ENCODE measurements around the gene RAD23B.

The RAD23B gene

GRCh38 chr9:107338911-107339659 is 56.0 kb downstream of the RAD23B start:
- no peak overlapping the region for H3K4me3 ChIP-seq (ENCODE audit: low read length)
- TF ChIP-seq, protein P1, sequence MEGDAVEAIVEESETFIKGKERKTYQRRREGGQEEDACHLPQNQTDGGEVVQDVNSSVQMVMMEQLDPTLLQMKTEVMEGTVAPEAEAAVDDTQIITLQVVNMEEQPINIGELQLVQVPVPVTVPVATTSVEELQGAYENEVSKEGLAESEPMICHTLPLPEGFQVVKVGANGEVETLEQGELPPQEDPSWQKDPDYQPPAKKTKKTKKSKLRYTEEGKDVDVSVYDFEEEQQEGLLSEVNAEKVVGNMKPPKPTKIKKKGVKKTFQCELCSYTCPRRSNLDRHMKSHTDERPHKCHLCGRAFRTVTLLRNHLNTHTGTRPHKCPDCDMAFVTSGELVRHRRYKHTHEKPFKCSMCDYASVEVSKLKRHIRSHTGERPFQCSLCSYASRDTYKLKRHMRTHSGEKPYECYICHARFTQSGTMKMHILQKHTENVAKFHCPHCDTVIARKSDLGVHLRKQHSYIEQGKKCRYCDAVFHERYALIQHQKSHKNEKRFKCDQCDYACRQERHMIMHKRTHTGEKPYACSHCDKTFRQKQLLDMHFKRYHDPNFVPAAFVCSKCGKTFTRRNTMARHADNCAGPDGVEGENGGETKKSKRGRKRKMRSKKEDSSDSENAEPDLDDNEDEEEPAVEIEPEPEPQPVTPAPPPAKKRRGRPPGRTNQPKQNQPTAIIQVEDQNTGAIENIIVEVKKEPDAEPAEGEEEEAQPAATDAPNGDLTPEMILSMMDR (IDR thresholded peaks at IDR 0.05; ENCODE audit: insufficient read depth, low read depth, low read length, missing control alignments) = no peak
- DNase-seq (ENCODE audit: low read depth) = no peak

DNA sequence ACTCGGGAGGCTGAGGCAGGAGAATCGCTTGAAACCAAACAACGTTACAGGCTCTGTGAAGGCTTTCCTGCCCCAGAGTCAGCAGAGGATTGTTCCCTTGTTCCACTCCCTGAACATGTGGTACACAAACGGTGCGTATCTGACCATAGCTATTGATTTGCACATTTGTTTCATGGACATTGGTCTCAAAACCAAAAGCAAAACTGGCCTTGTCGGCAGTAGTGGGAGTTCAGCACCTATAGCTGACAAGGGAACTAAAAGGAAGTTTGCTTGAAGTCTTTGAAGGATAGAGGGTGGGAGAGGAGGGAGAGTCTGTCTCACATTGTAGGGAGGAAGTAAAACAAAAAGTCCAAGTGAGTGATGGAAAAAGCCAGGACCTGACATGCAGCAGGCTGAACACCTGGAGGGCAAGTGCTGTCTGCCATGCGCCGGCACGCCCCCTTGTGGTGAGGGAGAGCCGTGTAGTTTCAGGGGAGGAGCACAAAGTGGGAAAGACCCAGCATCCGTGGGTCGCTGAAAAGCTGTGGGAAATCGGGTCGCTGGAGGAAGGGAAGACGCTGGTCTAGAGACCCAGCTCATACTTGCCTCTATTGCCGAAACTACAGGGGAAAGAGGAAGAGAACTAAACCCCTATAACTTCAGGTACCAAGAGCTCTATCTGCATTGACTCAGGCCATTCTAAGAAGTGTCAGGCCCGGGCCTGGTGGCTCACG is 58.0 kb downstream of the RAD23B start:
- DNase-seq (ENCODE audit: low read depth) = peak; percentile 89
- TF ChIP-seq, protein P1 (IDR thresholded peaks at IDR 0.05; ENCODE audit: insufficient read depth, low read depth, low read length, missing control alignments) = peak; percentile 97
- no peak overlapping the region for H3K4me3 ChIP-seq (ENCODE audit: low read length)

- no peak for DNase-seq (ENCODE audit: low read depth)
- TF ChIP-seq, protein P1 (IDR thresholded peaks at IDR 0.05; ENCODE audit: insufficient read depth, low read depth, low read length, missing control alignments) = no peak
- no peak overlapping the region for H3K4me3 ChIP-seq (ENCODE audit: low read length)
Measured at GRCh38 chr9:107342476-107343161, 59.5 kb downstream of the RAD23B start.

DNA sequence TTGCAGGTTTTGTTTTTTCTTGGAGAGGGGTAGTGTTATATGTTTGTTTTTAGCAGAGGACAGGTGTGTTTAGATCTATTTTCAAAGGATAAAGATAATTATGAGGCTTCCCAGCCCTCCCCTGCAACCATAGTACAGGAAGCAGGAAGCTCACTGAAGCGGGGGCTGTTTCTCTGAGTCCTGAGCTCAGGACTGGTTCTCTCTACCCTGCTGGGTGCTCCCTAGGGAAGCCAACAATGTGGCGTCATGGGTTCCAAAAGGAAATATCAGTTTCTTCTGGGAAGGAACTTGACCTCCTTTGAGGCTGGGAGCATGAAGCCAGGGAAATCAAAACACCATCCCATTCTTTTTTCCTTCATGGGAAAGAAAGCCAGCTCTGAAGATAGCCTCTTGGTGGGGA is 62.2 kb downstream of the RAD23B start:
- DNase-seq (ENCODE audit: low read depth) = no peak
- no peak overlapping the region for H3K4me3 ChIP-seq (ENCODE audit: low read length)
- TF ChIP-seq, protein P1 (IDR thresholded peaks at IDR 0.05; ENCODE audit: insufficient read depth, low read depth, low read length, missing control alignments) = no peak

GRCh38 chr9:107348836-107349235 is 65.8 kb downstream of the RAD23B start:
- TF ChIP-seq, protein P1 (IDR thresholded peaks at IDR 0.05; ENCODE audit: insufficient read depth, low read depth, low read length, missing control alignments) = no peak

GRCh38 chr9:107350443-107350842 is 67.4 kb downstream of the RAD23B start:
- TF ChIP-seq, protein P1 (IDR thresholded peaks at IDR 0.05; ENCODE audit: insufficient read depth, low read depth, low read length, missing control alignments) = no peak
- no peak for DNase-seq (ENCODE audit: low read depth)
- H3K4me3 ChIP-seq (ENCODE audit: low read length) = no peak overlapping the region

More at GRCh38 chr9:107348836-107349235, 65.8 kb downstream of the RAD23B start:
- DNase-seq (ENCODE audit: low read depth) = no peak
- no peak overlapping the region for H3K4me3 ChIP-seq (ENCODE audit: low read length)
